Progenitor cell of endocrine pancreas (in vitro differentiated cells): ENCODE results near the gene DUS2. TPM values are rescaled to one million over a fixed set of nuclear protein-coding genes. Genes with fewer than 3 reads are reported as not detected.
"Not testable (repeated sequence)": the region's sequence is repeated elsewhere in the genome, so short reads cannot be mapped to it uniquely, and the experiment has no call there.

ENCODE experiments used
- DNase-seq: peaks from one replicate; pipeline ENCODE4 v3.0.0; 2021; ENCODE audit warnings: low spot score; ENCODE audit not compliant: unreplicated experiment
- H3K27ac Mint-ChIP-seq: 2 replicates; pipeline ENCODE4 v1.8.0; 2021; ENCODE audit warnings: mild to moderate bottlenecking, moderate library complexity, mixed read lengths
- H3K27me3 Mint-ChIP-seq: 2 replicates; pipeline ENCODE4 v1.8.0; 2021; ENCODE audit warnings: mixed read lengths
- H3K36me3 Mint-ChIP-seq: 2 replicates; pipeline ENCODE4 v1.8.0; 2022; ENCODE audit warnings: mixed read lengths; ENCODE audit not compliant: insufficient read depth
- H3K4me1 Mint-ChIP-seq: 2 replicates; pipeline ENCODE4 v1.8.0; 2021; ENCODE audit warnings: low read depth, mixed read lengths
- H3K4me3 Mint-ChIP-seq: 2 replicates; pipeline ENCODE4 v1.8.0; 2021; ENCODE audit warnings: low read depth, mild to moderate bottlenecking, moderate library complexity, mixed read lengths
- H3K9me3 Mint-ChIP-seq: 2 replicates; pipeline ENCODE4 v1.8.0; 2021; ENCODE audit warnings: low read depth, mixed read lengths
- total RNA-seq: library from RNA; stranded (reverse); gene quantifications from 2 replicates; pipeline ENCODE4 v1.2.1, GENCODE V29; 2021
- TF ChIP-seq, protein P1 (sequence below): fragments of 200-600 bp; sonication (generic); IDR thresholded peaks from one replicate; pipeline ENCODE4 v1.5.0; 2021; ENCODE audit warnings: antibody characterized with exemption, mild to moderate bottlenecking; ENCODE audit not compliant: unreplicated experiment

DUS2 gene
- total RNA-seq, 1 donor from 2014 or later: 18.8 TPM

DNA sequence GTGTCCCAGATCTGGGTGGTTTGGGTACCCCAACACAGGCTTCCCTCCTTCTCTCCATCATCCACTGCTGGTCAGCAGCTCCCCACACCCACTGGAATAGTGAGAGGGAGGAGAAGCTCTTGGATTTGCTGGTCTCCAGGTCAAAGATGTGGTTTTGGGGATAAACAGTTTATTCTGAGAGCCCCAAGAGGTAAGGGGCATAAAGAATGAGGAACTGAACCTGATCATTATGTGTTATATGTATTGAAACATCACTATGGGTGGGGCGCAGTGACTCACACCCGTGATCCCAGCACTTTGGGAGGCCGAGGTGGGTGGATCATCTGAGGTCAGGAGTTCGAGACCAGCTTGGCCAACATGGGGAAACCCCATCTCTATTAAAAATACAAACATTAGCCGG, 27.7 kb upstream of the DUS2 start:
- H3K9me3 Mint-ChIP-seq: no peaks in the 10 kb centered on the region
- no peaks in the 10 kb centered on the region for H3K36me3 Mint-ChIP-seq
- peaks cover 4% of the 10 kb centered on the region for H3K27me3 Mint-ChIP-seq
- no peak overlapping the region for H3K4me3 Mint-ChIP-seq
- no peak overlapping the region for H3K27ac Mint-ChIP-seq
- TF ChIP-seq, protein P1, sequence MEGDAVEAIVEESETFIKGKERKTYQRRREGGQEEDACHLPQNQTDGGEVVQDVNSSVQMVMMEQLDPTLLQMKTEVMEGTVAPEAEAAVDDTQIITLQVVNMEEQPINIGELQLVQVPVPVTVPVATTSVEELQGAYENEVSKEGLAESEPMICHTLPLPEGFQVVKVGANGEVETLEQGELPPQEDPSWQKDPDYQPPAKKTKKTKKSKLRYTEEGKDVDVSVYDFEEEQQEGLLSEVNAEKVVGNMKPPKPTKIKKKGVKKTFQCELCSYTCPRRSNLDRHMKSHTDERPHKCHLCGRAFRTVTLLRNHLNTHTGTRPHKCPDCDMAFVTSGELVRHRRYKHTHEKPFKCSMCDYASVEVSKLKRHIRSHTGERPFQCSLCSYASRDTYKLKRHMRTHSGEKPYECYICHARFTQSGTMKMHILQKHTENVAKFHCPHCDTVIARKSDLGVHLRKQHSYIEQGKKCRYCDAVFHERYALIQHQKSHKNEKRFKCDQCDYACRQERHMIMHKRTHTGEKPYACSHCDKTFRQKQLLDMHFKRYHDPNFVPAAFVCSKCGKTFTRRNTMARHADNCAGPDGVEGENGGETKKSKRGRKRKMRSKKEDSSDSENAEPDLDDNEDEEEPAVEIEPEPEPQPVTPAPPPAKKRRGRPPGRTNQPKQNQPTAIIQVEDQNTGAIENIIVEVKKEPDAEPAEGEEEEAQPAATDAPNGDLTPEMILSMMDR: no peak
- no peaks in the 10 kb centered on the region for H3K4me1 Mint-ChIP-seq
- no peak for DNase-seq

DNA sequence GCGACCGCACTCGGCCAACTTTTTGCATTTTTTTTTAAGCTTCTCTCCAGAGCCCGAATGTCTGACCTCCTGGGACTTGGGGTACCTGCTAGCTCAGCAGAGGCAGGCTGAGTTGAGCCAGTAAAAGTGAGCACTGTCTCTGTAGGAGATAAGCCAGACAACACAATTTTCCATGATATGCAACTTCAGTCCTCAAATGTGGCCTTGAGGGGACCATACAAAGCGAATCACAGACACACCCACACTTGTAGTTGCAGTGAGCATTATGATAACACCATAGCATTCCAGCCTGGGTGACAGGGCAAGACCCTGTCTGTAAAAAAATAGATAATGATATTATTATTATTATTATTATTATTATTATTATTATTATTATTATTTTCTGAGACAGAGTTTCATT, 26.4 kb upstream of the DUS2 start:
- TF ChIP-seq, protein P1: no peak
- H3K4me3 Mint-ChIP-seq: no peak overlapping the region
- no peak overlapping the region for H3K27ac Mint-ChIP-seq
- no peaks in the 10 kb centered on the region for H3K9me3 Mint-ChIP-seq
- no peaks in the 10 kb centered on the region for H3K4me1 Mint-ChIP-seq
- no peaks in the 10 kb centered on the region for H3K36me3 Mint-ChIP-seq
- DNase-seq: no peak
- peaks cover 2% of the 10 kb centered on the region for H3K27me3 Mint-ChIP-seq

DNA sequence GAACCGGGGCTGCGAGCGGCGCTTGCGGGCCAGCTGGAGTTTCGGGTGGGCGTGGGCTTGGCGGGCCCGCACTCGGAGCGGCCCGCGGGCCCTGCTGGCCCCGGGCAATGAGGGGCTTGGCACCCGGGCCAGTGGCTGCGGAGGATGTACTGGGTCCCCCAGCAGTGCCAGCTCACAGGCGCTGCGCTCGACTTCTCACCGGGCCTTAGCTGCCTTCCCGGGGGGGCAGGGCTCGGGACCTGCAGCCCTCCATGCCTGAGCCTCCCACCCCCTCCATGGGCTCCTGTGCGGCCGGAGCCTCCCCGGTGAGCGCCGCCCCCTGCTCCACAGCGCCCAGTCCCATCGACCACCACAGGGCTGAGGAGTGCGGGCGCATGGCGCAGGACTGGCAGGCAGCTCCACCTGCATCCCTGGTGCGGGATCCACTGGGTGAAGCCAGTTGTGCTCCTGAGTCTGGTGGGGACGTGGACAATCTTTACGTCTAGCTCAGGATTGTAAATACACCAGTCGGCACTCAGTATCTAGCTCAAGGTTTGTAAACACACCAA, 24.8 kb upstream of the DUS2 start:
- not testable (repeated sequence) for H3K9me3 Mint-ChIP-seq, H3K4me3 Mint-ChIP-seq, H3K4me1 Mint-ChIP-seq, H3K36me3 Mint-ChIP-seq, DNase-seq, H3K27me3 Mint-ChIP-seq, H3K27ac Mint-ChIP-seq

DNA sequence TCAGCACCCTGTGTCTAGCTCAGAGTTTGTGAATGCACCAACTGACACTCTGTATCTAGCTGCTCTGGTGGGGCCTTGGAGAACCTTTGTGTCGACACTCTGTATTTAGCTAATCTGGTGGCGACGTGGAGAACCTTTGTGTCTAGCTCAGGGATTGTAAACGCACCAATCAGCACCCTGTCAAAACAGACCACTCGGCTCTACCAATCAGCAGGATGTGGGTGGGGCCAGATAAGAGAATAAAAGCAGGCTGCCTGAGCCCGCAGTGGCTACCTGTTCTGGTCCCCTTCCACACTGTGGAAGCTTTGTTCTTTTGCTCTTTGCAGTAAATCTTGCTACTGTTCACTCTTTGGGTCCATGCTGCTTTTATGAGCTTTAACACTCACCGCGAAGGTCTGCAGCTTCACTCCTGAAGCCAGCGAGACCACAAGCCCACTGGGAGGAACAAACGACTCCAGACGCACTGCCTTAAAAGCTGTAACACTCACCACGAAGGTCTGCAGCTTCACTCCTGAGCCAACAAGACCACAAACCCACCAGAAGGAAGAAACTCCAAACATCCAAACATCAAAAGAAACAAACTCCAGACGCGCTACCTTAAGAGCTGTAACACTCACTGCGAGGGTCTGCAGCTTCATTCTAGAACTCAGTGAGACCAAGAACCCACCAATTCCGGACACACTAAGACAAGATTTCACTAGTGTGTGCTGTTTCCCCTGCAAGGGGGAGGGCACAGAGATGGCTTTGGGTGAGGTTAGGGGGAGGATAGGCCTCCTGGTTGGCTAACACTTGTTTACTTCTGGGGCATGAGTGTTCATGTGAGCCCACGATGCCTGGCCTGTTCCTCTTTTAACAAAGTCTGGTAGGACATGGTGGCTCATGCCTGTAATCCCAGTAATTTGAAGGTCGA, 24.1 kb upstream of the DUS2 start, which contains the start of gene DPEP2:
Gene DPEP2, minus strand, starts transcription at position 706 of the 910 bp plus-strand sequence. CDS start 6,272 bp downstream, outside the sequence.
- not testable (repeated sequence) for H3K27me3 Mint-ChIP-seq, H3K4me1 Mint-ChIP-seq, H3K27ac Mint-ChIP-seq, H3K4me3 Mint-ChIP-seq, H3K36me3 Mint-ChIP-seq, DNase-seq, H3K9me3 Mint-ChIP-seq

DNA sequence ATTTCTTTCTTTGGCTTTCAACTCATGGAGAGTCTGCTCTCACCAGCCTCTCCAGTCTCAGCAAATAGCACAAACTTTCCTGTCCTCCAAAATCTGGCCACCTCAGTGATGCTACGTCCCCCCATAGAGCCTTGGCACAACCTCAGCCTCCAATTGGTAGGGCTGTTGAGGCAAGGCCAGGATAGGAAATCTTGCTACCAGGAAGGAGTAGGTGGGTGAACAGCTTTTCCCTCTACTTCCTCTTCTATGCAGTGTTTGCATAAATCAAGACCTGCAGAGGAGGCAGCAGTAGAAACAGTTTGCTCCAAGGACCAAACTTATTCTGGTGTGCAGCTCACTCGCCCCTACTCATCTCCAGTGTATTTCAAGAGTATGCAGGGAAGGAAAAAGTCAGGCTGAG, 23.1 kb upstream of the DUS2 start:
- Mint-ChIP-seq H3K27ac (no peak overlapping the region), H3K36me3 (no peaks in the 10 kb centered on the region), H3K27me3 (no peaks in the 10 kb centered on the region), H3K4me3 (no peak overlapping the region), H3K4me1 (no peaks in the 10 kb centered on the region), H3K9me3 (no peaks in the 10 kb centered on the region)
- TF ChIP-seq, protein P1: no peak
- DNase-seq: no peak

DNA sequence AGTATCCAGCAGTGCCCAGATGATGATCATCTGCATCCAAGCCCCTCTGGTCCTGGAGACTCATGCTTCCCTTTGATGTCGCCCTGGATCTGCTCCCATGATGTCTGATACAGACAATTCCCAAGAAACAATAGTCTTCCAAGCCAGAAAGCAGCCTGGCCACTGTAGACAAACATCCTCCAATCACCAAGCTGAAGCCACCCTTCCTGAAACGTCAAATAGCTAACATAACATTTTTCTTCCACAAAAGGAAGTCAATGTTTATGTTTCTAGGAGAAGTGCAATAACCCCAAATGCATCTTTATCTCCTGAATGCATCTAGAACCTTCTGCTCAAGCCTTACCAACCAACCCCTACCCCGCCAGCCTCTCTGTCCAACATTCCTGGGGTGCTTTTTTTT, 22.6 kb upstream of the DUS2 start:
- no peaks in the 10 kb centered on the region for H3K9me3 Mint-ChIP-seq
- H3K27me3 Mint-ChIP-seq: no peaks in the 10 kb centered on the region
- TF ChIP-seq, protein P1: no peak
- H3K4me3 Mint-ChIP-seq: no peak overlapping the region
- DNase-seq: no peak
- H3K4me1 Mint-ChIP-seq: no peaks in the 10 kb centered on the region
- H3K27ac Mint-ChIP-seq: no peak overlapping the region
- H3K36me3 Mint-ChIP-seq: no peaks in the 10 kb centered on the region
